ENCODE measurements around the gene TUBB.
"Not testable (repeated sequence)": the region's sequence is repeated elsewhere in the genome, so short reads cannot be mapped to it uniquely, and the experiment has no call there.

The TUBB gene

DNA sequence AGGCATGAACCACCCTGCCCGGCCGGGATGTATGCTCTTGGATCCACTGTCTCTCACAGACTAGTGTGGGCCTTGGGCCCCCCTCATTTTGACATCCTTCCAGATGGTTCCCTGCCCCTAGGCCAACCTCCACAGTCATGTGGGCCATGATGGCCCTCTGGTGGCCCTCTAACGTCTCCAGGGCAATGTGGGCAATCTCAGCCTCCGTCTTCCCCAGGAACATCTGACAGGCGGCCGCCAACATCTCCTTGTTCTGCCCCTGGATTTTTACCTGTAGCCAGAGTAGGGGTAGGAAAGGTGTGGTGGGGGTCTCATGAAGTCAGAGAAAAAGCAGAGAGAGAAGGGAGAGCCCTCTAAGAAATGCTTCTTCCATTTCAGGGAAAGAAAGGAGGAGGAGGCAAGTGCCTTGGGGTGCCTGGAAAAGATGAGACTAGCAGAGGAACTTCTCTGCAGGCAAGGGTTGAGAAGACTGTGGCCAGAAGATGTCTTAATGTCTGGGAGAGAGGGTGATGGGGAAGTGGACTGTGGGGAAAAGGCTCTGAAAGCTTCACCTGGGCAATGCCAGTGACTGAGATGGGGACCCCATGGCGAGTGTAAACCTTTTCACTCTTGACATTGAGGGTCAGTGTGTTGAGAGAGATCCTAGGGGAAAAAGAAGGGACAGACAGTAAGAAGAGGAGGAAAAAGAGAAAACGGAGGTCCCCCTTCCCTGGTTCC lies 21.1 kb downstream of the TUBB start:
- no peak for DNase-seq (ENCODE audit: low read depth)

DNA sequence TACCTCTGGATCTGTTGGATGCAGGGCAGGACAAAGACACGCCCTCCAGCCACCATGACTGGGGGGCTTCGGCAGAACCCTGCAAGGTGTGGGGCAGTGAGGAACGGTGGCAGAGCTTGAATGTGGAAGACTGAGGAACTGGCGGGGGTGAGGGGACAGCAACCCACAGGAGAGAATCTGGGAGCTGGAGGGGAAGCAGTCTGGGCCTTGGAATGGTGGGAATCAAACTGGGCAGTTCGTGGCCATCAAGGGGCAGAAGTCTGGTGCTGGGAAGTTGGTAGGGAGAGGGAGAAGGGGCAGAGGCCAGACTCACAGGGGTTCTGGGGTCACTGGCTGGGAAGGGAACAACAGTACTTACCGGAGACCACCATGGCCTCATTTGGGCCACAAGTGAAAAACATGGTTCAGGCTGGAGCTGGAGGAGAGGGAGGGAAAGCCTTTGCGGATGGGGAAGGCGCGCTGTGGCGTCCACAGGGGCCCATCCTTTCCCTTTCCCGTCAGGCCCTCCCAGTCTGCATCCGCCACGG lies 21.7 kb downstream of the TUBB start:
- no peak for DNase-seq (ENCODE audit: low read depth)

DNA sequence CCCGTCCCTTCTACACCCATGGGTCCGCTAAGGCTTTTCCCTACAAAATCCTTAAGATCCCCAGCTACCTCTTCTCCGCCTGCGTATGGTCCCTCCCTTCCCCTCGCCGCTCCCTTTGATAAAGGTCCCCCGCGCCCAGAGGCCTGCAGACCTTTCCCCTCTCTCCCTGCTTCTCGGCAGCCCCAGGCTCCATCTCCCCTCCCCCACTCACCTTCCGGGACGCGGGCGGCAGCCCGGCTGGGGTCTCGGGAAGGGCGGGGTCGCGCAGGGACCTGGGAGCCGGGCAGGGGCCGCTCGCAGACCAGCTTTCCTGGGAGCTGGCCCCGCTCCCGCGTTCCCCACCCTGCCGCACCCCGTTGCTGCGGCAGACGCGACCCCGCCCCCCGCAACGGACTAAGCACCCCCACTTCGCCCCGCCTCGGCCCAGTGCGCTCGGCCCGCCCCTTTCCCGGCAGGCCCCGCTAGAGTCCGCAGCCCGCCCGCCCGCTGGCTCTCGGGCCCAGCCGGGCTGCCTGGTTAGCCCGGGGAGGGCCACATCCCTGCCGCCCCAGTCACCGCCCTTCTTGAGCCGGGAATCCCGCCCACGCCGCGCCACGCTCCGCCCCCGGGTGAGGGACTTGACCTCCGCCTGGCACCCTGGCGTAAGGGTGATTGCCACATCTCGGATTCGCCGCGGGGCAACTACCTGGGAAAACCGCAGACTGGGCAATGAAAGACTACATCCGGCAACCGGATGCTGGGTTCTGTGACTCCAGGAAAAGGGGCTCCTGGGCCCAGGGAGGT lies 22.4 kb downstream of the TUBB start, which contains the start of gene FLOT1:
FLOT1 (minus strand) TSS at position 372 of the 783 bp plus-strand sequence. CDS start 498 bp downstream, outside the sequence.
- DNase-seq (ENCODE audit: low read depth), result peak; percentile 88

DNA sequence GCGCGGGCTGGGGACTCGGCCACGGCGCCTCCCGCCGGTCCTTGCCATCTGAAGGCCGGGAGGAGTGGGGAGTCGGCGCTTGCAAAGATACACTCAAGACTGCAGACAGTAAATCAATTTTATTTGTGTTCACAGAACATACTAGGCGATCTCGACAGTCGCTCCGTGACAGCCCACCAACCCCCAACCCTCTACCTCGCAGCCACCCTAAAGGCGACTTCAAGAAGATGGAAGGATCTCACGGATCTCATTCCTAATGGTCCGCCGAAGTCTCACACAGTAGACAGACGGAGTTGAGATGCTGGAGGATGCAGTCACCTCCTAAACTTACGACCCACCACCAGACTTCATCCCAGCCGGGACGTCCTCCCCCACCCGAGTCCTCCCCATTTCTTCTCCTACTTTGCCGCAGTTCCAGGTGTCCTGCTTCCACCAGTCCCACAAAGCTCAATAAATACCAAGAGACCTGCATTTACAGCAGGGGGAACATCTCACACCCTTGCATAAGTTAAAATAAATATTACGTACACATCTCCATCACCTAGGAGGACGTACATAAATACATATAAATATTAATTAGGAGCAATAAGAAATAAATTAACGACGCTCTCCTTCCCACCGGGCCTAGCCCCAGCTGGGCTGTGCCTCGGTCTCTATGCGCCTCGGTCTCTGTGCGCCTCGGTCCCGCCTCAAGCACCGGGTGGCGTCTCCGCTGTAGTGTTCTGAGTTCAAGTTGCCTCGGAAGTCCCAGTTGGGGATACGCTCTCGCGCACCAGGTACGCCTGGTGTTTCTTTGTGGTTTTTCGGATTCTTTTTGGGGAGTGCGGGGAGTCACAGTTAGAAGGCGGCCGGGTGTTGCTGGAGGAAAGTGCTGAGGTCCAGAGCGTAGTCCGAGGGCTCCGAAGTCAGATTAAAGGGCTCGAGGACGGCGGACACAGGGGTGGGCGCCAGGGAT lies 23.2 kb downstream of the TUBB start:
- no peak for DNase-seq (ENCODE audit: low read depth)

DNA sequence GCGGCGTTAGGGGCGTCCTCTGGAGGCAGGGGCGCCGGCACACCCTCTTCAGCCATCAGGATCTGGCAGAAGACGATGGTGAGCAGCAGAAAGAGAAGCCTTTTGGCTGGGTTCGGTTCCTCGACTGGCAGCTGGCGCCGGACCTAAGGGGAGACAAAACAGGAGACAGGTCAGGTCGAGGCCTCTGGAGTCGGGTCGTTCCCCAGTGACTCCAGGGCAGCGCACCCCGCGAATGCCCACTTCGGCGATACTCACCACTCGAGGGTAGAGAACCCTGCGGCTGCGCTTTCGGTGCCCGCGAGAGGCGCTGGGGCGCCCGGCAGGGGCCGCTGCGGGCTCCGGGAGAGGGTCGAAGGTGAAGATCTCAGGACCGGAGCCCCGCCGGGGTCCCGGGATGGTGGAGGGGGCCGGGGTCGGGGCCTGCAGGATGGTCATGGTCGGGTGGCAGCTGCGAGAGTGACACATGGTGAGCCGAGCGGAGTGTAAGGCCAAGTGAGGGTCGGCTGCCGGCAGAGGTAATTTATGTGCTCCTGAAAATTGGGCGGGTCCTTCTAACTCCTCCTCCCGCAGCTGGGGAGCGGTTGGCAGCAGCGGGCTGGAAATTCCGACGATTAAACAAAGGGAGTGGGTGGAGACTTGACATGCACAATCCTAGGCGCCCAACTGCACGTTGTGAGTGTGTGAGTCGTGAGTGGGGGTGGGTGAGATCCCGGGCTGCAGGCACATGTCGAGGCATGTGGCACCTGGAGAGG lies 24.1 kb downstream of the TUBB start, which contains the start of gene IER3:
IER3 (minus strand) TSS at position 494 of the 752 bp plus-strand sequence; CDS start at position 465, 29 bp downstream.
- DNase-seq (ENCODE audit: low read depth), result no peak

DNA sequence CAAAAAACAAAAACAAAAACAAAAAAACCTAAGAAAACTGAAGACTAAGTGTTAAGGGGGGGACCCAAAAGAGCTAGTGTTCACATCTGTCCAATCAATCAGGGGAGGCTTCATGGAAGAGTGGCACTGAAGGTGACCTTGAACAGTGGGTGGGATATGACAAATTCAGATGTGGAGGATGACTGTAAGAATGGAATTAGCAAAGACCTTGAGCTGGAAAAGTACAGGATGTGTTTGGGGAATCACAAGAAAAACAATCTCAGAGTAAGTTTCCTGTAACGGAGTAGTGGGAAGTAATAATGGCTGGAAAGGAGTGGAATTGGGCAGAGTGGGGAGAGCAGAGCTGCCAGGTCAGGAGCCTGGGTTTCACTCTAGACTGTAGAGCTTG lies 27.1 kb downstream of the TUBB start:
- no peak for DNase-seq (ENCODE audit: low read depth)

DNA sequence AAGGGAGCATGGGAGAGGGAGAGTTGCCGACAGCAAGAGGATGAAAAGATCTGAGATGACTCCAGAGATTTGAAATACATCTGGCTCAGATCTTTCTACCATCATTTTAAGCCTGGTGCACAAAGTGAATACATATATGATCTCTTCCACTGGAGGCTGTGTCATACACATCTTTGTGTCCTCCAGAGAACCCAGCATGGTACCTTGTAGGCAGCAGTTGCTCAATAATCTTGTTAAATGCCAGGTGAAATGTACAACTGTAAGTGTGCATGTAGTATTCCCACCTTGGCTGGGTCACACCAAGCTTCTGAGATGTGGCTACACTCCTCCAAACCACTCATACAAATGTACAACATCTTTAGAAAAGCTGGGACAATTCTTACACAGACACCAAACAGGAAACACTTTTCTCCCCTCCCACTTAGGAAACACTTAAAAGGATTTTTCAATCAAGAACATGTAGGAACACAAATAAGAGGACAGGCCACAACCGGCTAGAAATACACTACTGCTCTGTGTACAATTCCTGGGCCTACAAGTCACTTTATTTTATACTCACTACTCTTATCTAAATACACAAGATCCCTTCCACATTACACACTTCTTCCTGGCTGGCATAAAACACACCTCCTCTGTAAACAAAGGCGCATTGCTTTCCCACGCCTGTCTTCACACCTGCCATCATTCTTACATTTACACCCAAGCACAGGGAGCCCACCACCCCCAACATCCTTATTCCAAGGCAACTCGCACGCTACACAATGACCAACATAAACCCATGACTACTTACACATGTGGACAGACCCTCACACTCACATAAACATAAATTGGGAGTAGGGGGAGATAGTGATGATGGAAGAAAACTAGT lies 28.0 kb downstream of the TUBB start:
- DNase-seq (ENCODE audit: low read depth), result no peak

DNA sequence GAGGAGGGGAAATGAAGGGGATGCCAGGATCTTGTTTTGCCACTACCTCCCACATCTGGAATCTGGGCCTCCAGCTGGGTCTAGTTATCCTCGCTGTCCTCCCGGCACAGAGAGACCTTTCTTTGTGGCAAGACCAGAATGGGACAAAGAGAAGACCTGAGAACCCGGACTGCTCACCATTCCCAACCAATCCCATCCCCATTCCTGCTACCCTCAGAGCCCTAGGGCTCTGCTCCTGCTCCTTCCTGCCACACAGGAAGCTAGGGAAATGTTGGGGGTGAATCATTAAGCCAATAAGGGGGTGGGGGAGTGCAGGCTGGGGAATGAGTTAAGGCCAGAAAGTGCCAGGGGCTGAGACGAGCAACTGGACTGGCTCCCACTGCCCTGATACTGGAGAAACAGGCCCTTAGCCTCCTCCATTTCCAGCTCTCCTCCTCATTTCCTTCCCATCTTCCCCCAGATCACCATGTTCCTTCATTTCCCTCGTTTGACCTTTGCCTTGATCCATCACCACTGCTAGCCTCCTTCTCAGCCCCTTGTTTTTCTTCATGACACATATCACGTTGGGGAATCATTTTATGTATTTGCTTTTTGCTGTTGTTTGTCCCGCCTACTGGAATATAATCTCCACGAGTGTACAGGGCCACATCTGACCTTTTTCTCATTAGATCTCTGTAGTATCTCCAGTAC lies 28.8 kb downstream of the TUBB start:
- no peak for DNase-seq (ENCODE audit: low read depth)

DNA sequence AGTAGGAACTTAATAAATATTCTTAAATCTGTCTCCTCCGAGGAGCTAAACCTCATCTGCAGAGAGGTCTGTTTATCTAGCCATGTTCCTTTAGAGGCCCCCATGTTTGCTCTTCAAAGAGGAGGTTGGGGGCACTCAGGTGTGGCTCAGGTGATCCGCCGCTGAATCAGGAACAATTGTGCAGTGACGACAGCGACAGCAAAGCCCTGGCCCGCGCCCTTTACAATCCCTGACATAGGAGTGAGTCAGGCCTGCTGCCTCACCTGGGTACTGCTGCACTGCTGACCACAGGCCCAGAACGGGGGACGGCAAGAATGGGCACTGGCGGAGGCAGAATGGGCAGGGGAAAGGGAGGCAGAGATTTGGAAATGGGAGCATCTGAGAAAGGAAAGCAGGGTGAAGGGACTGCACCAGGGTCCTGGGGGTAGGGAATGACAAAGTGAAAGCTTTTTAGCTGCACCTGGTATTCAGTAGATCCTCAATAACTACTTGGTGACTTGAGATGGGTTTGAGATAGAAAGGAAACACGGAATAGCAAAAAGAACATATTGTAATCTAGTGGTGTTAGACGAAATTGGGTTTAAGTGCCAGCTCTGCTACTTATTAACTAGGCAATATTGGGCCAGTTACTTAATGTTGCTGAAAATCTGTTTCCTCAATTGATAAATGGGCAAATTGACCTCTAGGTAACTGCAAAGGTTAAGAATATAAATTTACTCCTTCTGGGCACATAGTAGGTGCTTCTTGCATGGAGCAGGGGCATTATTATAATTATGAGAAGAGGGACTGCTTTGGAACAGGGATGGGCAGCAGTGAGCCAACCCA lies 29.6 kb downstream of the TUBB start:
- DNase-seq (ENCODE audit: low read depth), result no peak

DNA sequence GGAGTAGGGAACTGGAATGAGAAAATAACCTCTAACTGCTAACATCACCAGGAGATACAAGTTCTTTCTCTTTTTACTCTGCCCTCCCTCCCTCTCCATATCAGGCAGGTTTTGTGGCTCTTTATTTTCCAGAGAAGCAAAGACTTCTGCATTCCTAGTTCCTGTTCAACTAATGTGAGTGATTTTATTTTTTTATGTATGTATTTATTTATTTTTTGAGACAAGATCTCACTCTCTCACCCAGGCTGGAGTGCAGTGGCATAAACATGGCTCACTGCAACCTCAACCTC lies 30.2 kb downstream of the TUBB start:
- no peak for DNase-seq (ENCODE audit: low read depth)

DNA sequence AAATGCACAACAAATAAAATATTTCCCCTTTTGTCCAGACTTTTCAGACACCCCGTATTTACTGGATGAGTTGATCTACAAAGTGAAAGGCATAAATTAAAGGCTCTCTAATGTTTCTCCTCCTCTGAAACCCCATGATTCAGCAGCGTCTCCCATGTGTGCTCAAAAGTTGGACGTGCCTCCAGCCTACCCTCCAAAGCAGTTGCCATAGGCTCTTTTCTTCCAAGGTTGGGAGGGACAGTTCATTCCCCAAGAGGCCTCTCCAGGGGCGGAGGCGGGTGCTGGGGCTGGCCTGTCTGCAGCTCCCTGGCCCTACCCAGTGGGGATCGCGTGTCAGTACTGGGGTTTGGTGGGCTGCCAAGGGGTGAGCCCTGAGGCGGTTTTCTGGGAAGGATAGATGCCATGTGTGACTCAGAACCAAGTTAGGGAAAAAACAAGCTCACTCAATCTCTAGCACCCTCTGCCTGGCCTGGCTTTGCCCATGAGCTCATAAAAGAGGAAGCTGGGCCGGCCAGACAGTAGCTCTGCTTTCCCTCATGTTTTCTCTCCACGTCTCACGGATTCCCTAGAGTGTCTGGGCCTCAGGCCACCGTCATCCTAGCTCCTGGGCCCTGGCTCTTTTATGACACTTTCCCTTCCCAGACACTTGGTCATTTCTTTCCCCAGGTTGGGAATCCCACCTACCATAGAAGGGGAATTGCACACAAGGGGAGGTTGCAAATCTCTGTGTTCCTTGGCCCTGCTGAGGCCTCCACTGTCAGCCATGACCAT lies 32.2 kb downstream of the TUBB start:
- peak; percentile 100 for DNase-seq (ENCODE audit: low read depth)

DNA sequence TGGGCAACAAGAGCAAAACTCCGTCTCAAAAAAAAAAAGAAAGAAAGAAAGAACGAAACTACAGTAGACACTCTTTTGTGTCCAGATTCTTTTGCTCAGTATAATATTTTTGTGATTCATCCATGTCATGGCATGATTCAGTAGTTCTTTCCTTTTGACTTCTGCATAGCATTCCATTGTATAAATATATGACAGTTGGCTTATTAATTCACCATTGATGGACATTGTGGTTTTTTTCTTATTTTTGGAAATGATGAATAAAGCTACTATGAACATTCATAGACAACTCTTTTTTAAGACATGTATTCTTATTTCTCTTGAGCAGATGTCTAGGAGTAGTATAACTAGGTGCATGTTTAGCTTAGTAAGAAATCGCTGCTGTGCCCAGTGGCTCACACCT lies 34.5 kb downstream of the TUBB start:
- DNase-seq (ENCODE audit: low read depth), result no peak

DNA sequence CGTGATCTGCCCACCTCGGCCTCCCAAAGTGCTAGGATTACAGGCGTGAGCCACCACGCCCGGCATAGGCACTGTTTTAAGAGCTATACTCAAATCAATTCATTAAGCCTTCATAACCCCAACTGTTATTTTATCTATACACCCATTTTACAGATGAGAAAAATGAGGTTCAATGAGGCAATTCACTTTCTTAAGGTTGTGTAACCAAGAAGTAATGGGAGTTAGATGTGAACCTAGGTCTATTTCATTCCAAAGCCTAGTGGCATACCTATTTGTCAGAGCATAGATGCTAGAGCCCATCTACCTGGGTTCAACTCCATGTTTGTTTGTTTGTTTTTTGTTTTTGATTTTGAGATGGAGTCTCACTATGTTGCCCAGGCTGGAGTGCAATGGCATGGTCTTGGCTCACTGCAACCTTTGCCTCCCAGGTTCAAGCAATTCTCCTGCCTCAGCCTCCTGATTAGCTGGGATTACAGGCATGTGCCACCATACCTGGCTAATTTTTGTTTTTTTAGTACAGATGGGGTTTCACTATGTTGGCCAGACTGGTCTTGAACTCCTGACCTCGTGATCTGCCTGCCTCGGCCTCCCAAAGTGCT lies 36.4 kb downstream of the TUBB start:
- not testable (repeated sequence) for DNase-seq (ENCODE audit: low read depth)

DNA sequence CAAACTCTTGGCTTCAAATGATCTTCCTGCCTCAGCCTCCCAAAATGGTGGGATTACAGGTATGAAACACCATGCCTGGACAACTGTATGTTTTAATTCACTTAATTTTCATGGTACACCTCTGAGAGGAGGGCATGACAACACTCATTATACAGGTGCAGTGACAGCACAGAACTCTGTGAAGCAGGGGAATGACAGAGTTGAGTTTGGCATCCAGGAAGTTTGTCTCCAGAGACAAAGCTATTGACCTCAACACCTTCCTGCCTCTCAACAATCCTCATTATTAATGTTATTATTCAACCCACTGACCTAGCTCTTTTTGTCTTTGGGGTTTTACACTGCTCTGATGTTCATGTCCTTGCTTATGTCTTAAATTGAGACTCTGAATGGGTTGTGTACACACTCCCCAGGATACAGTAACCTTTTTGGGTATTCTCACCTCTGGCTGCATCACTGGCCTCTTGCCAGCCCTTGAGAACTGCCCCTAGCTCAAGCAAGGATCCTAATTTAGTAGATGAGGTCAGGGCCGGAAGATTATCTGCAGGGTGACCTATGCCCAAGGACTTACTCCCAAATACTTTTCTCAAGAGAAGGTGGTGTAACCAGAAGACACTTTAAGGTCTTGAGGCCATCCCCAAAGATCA lies 37.2 kb downstream of the TUBB start:
- no peak for DNase-seq (ENCODE audit: low read depth)

DNA sequence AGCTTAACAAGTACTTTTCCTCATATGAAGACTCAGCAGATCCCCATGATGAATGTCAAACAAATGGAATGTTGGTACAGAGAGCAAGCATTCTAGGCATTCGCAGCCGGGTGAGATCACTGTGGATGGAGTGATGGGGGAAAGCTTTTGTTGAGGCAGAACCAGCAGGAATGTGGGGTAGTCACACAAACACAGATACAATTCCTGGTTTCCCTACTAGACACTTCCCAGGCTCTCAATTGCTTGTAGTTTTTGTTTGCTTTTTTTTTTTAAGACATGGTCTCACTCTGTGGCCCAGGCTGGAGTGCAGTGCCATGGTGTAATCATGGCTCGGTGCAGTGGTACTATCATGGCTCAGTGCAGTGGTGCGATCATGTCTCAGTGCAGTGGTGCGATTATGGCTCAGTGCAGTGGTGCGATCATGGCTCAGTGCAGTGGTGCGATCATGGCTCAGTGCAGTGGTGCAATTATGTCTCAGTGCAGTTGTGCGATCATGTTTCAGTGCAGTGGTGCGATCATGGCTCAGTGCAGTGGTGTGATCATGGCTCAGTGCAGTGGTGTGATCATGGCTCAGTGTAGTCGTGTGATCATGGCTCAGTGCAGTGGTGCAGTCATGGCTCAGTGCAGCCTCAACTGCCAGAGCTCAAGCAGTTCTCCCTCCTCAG lies 39.6 kb downstream of the TUBB start:
- DNase-seq (ENCODE audit: low read depth), result peak; percentile 96

DNA sequence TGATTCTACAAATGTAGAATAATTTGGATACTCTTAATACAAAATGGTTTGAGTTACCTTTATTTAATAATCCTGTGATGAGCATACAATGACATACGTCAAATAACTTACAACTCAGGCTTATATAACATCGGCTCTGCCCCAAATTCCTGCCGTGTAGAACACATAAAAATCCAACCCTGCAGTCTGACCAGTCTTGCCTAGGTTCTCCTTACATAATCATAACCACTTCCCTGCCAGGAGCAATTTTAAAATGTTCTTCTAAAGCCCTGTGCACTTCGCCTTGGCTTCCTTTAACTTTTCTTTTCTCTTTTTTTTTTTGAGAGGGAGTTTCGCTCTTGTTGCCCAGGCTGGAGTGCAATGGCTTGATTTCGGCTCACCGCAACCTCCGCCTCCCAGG lies 40.4 kb downstream of the TUBB start:
- DNase-seq (ENCODE audit: low read depth), result no peak
